Natural killer cell (primary cell): ENCODE measurements around the gene TNNT1. TPM values are rescaled to one million over a fixed set of nuclear protein-coding genes. Genes with fewer than 3 reads are reported as not detected.

Experiments
- ATAC-seq, 3 donors: fragments of 150-1000 bp in 2 of 3; fragments of 200-7000 bp in 1 of 3; cut with Tn5 transposase; 1 replicate in 1 of 3; 2 replicates in 2 of 3; pipeline ENCODE4 v1.10.0; 2021; ENCODE audit warnings: mild to moderate bottlenecking in 2 of 3, moderate library complexity in 2 of 3
- DNase-seq, 2 donors: peaks; one replicate each; pipeline versions ENCODE4 v3.0.0 to v3.0.0-alpha.2; 2013 to 2021; ENCODE audit warnings: mixed read lengths in 1 of 2
- H3K27ac ChIP-seq: one replicate; pipeline ENCODE4 v1.5.1; 2013; ENCODE audit warnings: mild to moderate bottlenecking, low read length
- H3K27me3 ChIP-seq: one replicate; pipeline ENCODE4 v1.6.1; 2013; ENCODE audit warnings: low read length; ENCODE audit not compliant: control insufficient read depth, insufficient read depth
- H3K36me3 ChIP-seq: one replicate; pipeline ENCODE4 v1.6.1; 2013; ENCODE audit warnings: low read length; ENCODE audit not compliant: control insufficient read depth, insufficient read depth
- H3K4me1 ChIP-seq: one replicate; pipeline ENCODE4 v1.6.1; 2013; ENCODE audit warnings: low read length; ENCODE audit not compliant: control insufficient read depth, insufficient read depth
- H3K4me3 ChIP-seq: one replicate; pipeline ENCODE4 v1.5.1; 2013; ENCODE audit warnings: low read length
- H3K9me3 ChIP-seq: one replicate; pipeline ENCODE4 v1.6.1; 2013; ENCODE audit warnings: low read length; ENCODE audit not compliant: control insufficient read depth, insufficient read depth
- H3K27ac Mint-ChIP-seq, 2 donors: one replicate each; pipeline ENCODE4 v1.8.0; 2022; ENCODE audit warnings: mild to moderate bottlenecking in 2 of 2, mixed read lengths in 2 of 2, moderate library complexity in 1 of 2
- H3K27me3 Mint-ChIP-seq, 2 donors: one replicate each; pipeline ENCODE4 v1.8.0; 2022; ENCODE audit warnings: low read depth in 2 of 2, mixed read lengths in 2 of 2
- H3K36me3 Mint-ChIP-seq: one replicate; pipeline ENCODE4 v1.8.0; 2022; ENCODE audit warnings: mixed read lengths
- H3K4me1 Mint-ChIP-seq, 2 donors: one replicate each; pipeline ENCODE4 v1.8.0; 2022; ENCODE audit warnings: mixed read lengths in 2 of 2
- H3K4me3 Mint-ChIP-seq: one replicate; pipeline ENCODE4 v1.8.0; 2022; ENCODE audit warnings: mild to moderate bottlenecking, moderate library complexity, mixed read lengths
- H3K9me3 Mint-ChIP-seq, 2 donors: one replicate each; pipeline ENCODE4 v1.8.0; 2022; ENCODE audit warnings: mixed read lengths in 2 of 2
- WGBS: methylation state at CpG from one replicate; pipeline ENCODE4 v1.1.7; 2013; ENCODE audit warnings: missing lambda C conversion rate; ENCODE audit not compliant: insufficient coverage; 5-methylcytosine and 5-hydroxymethylcytosine counted together
- intact Hi-C: fragments of 100-400 bp; cut with micrococcal nuclease; formaldehyde crosslinking; loops from one replicate; pipeline ENCODE4 v1.14.2; 2022
- total RNA-seq, 4 donors: library from RNA; stranded (reverse); fragments of 120-200 nt in 1 of 4; gene quantifications; one replicate each; pipeline versions ENCODE4 v1.2.3 to v1.2.4, GENCODE V29; 2013 to 2022
- TF ChIP-seq, protein P1 (sequence below): fragments of 200-600 bp; IDR thresholded peaks from one replicate; pipeline ENCODE4 v1.8.0; 2022; ENCODE audit warnings: antibody characterized with exemption

The TNNT1 gene
- total RNA-seq, 3 donors from 2014 or later (not counting 1 experiment from before 2014, with no cell fraction given): 0.94 TPM; not detected in 2

- Mint-ChIP-seq H3K27me3 (peaks cover 17 to 39% of the 10 kb centered on the region in 2 donors), H3K27ac (no peak overlapping the region), H3K4me3 (peak overlapping the region; percentile 40), H3K36me3 (no peaks in the 10 kb centered on the region), H3K9me3 (no peaks in the 10 kb centered on the region), H3K4me1 (peaks cover 38 to 57% of the 10 kb centered on the region in 2 donors)
- H3K4me3 ChIP-seq: no peak overlapping the region
- WGBS: 84% methylated on average over 10 of the region's 10 CpGs
- intact Hi-C loops: loop anchor here (5.0 to 10.0 kb wide), 2 partner anchors 33 to 80 kb away; partner anchors contain the start of genes DNAAF3 and PPP1R12C
- H3K27ac ChIP-seq: no peak overlapping the region
- peaks cover 38% of the 10 kb centered on the region for H3K27me3 ChIP-seq
- TF ChIP-seq, protein P1, sequence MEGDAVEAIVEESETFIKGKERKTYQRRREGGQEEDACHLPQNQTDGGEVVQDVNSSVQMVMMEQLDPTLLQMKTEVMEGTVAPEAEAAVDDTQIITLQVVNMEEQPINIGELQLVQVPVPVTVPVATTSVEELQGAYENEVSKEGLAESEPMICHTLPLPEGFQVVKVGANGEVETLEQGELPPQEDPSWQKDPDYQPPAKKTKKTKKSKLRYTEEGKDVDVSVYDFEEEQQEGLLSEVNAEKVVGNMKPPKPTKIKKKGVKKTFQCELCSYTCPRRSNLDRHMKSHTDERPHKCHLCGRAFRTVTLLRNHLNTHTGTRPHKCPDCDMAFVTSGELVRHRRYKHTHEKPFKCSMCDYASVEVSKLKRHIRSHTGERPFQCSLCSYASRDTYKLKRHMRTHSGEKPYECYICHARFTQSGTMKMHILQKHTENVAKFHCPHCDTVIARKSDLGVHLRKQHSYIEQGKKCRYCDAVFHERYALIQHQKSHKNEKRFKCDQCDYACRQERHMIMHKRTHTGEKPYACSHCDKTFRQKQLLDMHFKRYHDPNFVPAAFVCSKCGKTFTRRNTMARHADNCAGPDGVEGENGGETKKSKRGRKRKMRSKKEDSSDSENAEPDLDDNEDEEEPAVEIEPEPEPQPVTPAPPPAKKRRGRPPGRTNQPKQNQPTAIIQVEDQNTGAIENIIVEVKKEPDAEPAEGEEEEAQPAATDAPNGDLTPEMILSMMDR: no peak
- peaks cover 60% of the 10 kb centered on the region for H3K4me1 ChIP-seq
- ATAC-seq: no peak
- no peaks in the 10 kb centered on the region for H3K9me3 ChIP-seq
- no peaks in the 10 kb centered on the region for H3K36me3 ChIP-seq
- DNase-seq: no peak
These were observed 64.6 kb downstream of the TNNT1 start for GRCh38 chr19:55084416-55084815.

- H3K27ac Mint-ChIP-seq: no peak overlapping the region
- DNase-seq: no peak
- H3K36me3 Mint-ChIP-seq: no peaks in the 10 kb centered on the region
- H3K27ac ChIP-seq: no peak overlapping the region
- intact Hi-C loops: loop anchor here (5.0 to 10.0 kb wide), 2 partner anchors 34 to 82 kb away; partner anchors contain the start of genes DNAAF3 and PPP1R12C
- peak overlapping the region; percentile 75 for H3K4me3 Mint-ChIP-seq
- no peaks in the 10 kb centered on the region for H3K9me3 ChIP-seq
- peaks cover 5 to 28% of the 10 kb centered on the region in 2 donors for H3K27me3 Mint-ChIP-seq
- H3K9me3 Mint-ChIP-seq: no peaks in the 10 kb centered on the region
- H3K4me3 ChIP-seq: no peak overlapping the region
- TF ChIP-seq, protein P1: no peak
- peaks cover 34 to 50% of the 10 kb centered on the region in 2 donors for H3K4me1 Mint-ChIP-seq
- WGBS: 41% methylated on average over 42 of the region's 42 CpGs
- no peak for ATAC-seq
- H3K4me1 ChIP-seq: peaks cover 54% of the 10 kb centered on the region
- H3K36me3 ChIP-seq: no peaks in the 10 kb centered on the region
- peaks cover 36% of the 10 kb centered on the region for H3K27me3 ChIP-seq
These were observed 65.8 kb downstream of the TNNT1 start for GRCh38 chr19:55083004-55083850.

Other genes starting within 250 kb of the TNNT1 start
- gene NCR1, start 243.1 kb downstream of the TNNT1 start, total RNA-seq: 100 to 1,000 TPM; 213 to 342 (median 244) TPM
- gene NLRP7, start 201.7 kb downstream of the TNNT1 start, total RNA-seq: not detected
- 10 to 100 TPM; 30.2 to 71.2 (median 42.6) TPM for gene NLRP2, start 182.8 kb downstream of the TNNT1 start, total RNA-seq
- gene GP6, start 110.9 kb downstream of the TNNT1 start, total RNA-seq: 1 to 10 TPM in 2 of 3 donors, under 1 TPM in 1; 0.95 to 3.3 (median 2.3) TPM
- gene RDH13, start 86.1 kb downstream of the TNNT1 start, total RNA-seq: 10 to 100 TPM; 18.2 to 25.3 (median 19.3) TPM
- gene EPS8L1, start 73.3 kb downstream of the TNNT1 start, total RNA-seq: 10 to 100 TPM in 1 of 3 donors, 1 to 10 TPM in 2; 8.8 to 15.7 (median 10.0) TPM
- 100 to 1,000 TPM; 162 to 178 (median 174) TPM for gene PPP1R12C, start 31.6 kb downstream of the TNNT1 start, total RNA-seq
- gene TNNI3, start 8.5 kb upstream of the TNNT1 start, total RNA-seq: under 1 TPM in 1 of 3 donors, not detected in 2; 0.94 TPM
- not detected for gene DNAAF3, start 17.4 kb upstream of the TNNT1 start, total RNA-seq
- gene SYT5, start 31.1 kb upstream of the TNNT1 start, total RNA-seq: 1 to 10 TPM; 4.9 to 6.1 (median 5.3) TPM
- under 1 TPM in 1 of 3 donors, not detected in 2; 0.45 TPM for gene PTPRH, start 60.3 kb upstream of the TNNT1 start, total RNA-seq
- 10 to 100 TPM; 12.6 to 14.7 (median 14.6) TPM for gene TMEM86B, start 79.6 kb upstream of the TNNT1 start, total RNA-seq
- gene PPP6R1, start 109.8 kb upstream of the TNNT1 start, total RNA-seq: 100 to 1,000 TPM; 252 to 275 (median 260) TPM
- gene HSPBP1, start 130.9 kb upstream of the TNNT1 start, total RNA-seq: 10 to 100 TPM; 17.1 to 19.5 (median 18.5) TPM
- 1 to 10 TPM; 6.0 to 9.8 (median 6.5) TPM for gene BRSK1, start 134.8 kb upstream of the TNNT1 start, total RNA-seq
- 1 to 10 TPM in 1 of 3 donors, under 1 TPM in 1, not detected in 1; 0.87 to 2.1 TPM for gene TMEM150B, start 176.1 kb upstream of the TNNT1 start, total RNA-seq
- 100 to 1,000 TPM in 1 of 3 donors, 10 to 100 TPM in 2; 44.5 to 147 (median 46.8) TPM for gene KMT5C, start 190.7 kb upstream of the TNNT1 start, total RNA-seq
- gene COX6B2, start 205.5 kb upstream of the TNNT1 start, total RNA-seq: 1 to 10 TPM in 1 of 3 donors, under 1 TPM in 1, not detected in 1; 0.26 to 6.5 TPM
- not detected for gene GARIN5B, start 214.1 kb upstream of the TNNT1 start, total RNA-seq
- gene IL11, start 221.3 kb upstream of the TNNT1 start, total RNA-seq: under 1 TPM; 0.14 to 0.35 (median 0.27) TPM
- not detected for gene TMEM190, start 227.6 kb upstream of the TNNT1 start, total RNA-seq
- 1 to 10 TPM; 2.9 to 5.1 (median 4.0) TPM for gene TMEM238, start 235.1 kb upstream of the TNNT1 start, total RNA-seq
- 1,000 to 10,000 TPM; 1,373 to 1,704 (median 1,679) TPM for gene RPL28, start 236.7 kb upstream of the TNNT1 start, total RNA-seq